GM18907 (cell line): Measurements from ENCODE around the gene PPP1R26.
"Not testable (repeated sequence)": the region's sequence is repeated elsewhere in the genome, so short reads cannot be mapped to it uniquely, and the experiment has no call there.

Source experiments
- ATAC-seq: cut with Tn5 transposase; IDR thresholded peaks from one replicate; pipeline ENCODE4 v1.9.1; 2021; ENCODE audit warnings: mild to moderate bottlenecking, moderate library complexity; ENCODE audit not compliant: unreplicated experiment

PPP1R26 gene

DNA sequence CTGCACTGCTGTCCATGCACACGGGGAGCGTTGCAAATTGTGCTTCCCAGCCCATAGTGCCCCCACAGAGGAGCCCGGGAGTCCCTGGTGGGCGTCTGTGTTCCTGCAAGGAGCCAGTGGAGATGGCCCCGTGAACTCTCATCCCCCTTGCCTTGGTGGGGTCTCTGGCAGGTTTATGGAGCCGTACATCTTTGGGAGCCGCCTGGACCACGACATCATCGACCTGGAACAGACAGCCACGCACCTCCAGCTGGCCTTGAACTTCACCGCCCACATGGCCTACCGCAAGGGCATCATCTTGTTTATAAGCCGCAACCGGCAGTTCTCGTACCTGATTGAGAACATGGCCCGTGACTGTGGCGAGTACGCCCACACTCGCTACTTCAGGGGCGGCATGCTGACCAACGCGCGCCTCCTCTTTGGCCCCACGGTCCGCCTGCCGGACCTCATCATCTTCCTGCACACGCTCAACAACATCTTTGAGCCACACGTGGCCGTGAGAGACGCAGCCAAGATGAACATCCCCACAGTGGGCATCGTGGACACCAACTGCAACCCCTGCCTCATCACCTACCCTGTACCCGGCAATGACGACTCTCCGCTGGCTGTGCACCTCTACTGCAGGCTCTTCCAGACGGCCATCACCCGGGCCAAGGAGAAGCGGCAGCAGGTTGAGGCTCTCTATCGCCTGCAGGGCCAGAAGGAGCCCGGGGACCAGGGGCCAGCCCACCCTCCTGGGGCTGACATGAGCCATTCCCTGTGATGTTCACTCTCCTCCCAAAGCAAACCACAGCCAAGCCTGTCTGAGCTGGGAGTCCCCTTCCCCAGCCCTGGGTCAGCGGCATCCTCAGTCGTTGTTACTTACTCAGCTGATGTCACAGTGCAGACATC is 24.0 kb downstream of the PPP1R26 start:
- ATAC-seq = no peak

DNA sequence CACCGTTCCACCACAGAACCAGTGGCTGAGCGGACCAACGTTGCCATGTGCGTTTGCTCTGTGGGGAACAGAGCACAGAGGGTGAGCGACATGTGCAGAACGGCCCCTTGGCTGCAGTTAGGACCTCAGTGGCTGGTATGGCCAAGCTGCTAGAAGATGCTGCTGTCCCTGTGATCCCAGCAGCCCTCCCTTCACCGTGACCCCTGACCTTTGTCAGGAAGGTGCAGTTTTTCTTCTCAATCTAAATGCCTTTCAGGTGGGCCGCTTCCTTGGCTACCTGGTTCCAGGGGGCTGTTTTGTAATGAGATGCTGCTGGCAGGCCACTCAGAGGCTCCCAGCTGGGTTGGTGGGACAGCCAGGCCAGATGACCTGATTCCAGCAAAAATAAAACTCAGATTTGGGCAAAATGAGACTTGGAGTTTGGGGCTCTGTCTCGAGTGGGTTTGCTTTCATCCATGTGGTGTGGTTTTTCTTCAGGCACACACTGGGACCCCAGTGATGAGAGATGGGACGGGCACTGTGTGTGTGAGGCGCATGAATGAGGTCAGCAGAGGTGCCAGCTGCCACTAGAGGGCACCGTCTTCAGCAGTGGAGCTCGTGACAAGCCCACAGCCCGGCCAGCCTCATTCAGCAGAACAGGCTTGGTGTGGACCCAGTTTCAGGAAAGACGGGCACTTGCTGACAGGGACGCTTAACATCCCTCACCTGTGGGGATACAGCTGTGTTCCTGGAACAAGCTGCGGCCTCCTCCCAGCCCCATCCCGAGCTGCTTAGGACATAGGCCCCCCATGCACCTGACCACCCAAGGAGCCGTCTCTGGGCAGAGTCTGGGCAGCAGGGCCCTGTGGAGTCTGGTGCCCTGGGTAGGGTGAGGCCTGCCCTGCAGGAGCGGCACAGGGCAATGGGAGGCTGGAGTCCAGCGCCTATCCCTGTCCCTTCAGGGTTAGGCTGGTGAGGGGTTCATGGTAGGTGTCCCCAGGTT is 25.0 kb downstream of the PPP1R26 start:
- no peak for ATAC-seq

DNA sequence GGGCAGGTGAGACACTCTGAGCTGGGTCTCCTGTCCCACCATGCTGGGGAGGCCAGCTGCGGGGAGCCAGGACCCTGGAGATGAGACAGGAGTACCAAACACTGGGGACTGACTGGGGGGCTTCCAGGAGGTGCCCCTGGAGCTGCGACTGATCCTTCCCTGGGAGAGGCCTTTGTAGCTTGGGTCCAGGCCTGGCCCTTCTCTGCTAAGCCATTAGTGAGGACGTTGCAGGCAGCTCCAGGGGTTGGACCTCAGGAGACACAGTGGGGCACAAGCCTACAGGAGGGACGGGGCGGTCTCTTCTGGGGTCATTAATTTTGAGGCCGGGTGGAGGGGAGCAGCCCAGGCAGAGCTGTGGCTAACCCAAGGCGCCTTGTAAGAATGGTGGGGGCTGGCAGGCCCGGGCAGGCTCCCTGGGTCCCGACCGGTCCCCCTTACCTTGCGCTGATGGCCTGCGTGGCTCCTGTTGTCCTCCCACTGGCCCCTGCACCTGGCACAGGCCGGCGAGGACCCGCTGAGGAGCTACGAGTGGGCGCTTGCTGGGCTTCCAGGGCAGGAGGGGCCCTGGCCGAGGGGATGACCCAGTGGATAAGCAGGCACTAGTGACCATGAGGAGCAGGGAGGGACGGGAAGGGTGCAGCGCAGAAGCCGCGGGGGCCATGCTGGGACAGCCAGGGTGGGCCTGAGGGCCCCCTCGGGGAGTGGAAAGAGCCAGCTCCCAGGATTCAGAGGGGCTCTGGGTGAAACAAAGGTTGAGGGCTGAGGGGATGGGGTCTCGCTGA is 26.0 kb downstream of the PPP1R26 start:
- no peak for ATAC-seq

- ATAC-seq = no peak
These were observed 26.9 kb downstream of the PPP1R26 start for GRCh38 chr9:135506327-135507103.

DNA sequence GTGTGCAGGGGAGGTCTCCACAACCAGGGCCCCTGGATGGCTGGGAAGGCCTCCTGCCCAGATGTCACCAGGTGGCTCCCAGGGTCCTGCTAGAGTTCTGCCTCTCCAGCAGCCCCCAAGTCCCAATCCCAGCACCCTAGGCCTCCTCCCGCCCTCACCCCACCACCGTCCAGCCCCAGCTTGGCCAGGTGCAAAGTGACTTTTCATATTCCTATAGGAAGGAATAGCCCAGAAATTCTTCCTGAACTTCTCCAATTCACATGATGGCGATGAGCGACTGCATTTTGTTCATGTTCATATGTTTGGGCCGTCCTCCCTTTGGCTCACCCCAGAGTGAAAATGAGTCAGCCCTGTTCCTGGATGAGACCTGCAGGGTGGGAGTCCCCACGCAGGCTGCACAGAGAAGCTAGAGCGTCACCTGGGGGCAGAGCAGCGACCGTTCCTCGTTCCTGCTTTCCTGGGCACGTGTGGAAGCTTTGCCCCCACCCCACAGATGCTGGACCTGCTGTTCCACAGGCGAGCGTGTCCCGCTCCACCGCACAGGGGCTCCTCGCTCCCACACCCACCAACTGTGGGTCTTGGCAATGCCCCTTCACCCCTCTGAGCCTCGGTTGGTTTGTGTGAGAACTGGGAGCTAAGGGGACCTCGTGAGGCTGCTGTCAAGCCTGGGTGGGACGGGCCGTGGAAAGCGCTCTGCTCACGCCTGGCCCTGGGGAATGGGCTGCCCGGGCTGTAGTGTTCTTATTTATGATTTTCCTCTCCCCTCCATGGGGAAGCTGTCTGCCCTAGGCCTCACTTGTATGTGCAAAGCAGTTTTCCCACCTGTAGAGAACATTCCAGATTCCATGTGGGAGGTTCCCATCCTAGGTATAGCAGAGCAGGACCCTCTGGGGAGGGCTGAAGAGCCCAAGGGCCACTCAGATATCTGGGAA is 27.8 kb downstream of the PPP1R26 start:
- no peak for ATAC-seq

DNA sequence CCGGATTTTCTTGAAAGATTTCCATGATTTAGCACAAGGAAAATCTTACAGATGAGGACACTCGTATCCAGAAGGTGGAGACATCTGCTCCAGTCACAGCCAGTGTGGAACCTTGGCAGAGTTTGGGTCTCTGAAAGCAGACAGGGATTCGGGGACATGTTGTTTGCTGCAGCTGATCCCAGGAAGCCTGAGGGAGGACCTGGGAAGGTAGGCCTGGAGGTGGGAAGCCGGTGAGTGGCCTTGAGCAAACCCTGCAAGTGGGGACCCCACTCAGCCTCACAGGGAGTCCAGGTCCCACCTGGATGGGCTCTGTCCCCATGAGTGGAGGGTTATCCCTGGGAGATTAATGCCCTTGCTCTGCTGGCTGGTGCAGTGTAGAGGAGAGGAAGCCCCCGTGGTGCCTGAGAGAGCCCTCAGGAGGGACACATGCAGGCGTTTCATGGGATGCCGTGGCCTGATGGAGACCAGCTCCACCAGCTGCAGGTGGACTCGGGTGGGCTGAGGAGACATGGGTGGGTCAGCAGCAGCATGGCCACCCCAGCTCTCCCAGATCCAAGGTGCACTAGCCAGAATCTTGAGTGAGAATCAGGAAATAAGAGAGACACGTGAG is 28.7 kb downstream of the PPP1R26 start:
- ATAC-seq = no peak

DNA sequence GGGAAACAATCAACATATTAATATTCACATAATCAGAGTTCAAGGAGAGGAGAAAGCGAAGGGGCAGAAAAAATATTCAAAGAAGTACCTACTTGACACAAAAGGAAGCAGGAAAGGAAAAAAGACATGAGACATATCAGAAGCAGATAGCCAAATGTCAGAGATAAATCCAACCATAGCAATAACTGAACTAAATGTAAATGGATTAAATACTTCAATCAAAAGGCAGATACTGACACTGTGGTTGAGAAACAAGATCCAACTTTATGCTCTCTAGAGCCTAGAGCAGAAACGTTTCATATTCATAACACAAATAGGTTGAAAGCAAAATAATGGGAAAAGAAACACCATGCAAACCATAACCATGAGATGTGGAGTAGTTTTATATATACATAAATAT is 29.9 kb downstream of the PPP1R26 start:
- no peak for ATAC-seq

DNA sequence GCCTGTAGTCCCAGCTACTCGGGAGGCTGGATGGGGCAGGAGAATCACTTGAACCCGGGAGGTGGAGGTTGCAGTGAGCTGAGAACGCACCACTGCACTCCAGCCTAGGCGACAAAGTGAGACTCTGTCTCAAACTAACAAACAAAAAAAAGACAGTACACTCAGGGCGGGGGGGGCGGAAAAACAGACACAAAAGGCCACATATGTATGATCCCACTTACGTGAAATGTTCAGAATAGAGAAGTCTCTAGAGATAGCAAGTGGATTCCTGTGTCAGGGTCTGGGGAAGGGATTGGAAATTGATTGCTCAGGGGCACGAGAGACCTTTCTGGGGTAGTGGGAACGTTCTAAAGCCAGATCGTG is 32.6 kb downstream of the PPP1R26 start:
- no peak for ATAC-seq

DNA sequence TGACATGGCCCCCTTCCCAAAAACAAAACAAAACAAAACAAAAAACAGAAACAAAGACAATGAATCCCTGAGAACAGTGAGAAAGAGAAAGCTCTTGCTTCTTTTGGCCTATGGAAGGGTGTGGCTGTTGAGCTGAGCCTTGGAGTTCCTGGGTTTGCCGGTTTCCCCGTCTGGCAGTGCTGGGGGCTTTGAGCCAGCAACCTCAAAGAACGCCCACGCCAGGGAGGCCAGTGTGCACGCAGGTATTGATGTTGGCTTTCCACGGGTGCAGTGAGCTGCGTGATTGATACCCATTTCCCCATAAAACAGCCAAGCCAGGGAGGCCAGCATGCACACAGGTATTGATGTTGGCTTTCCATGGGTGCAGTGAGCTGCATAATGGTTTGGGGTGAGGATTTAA is 33.3 kb downstream of the PPP1R26 start:
- ATAC-seq = no peak

- no peak for ATAC-seq
These were observed 33.8 kb downstream of the PPP1R26 start for GRCh38 chr9:135513351-135513846.

DNA sequence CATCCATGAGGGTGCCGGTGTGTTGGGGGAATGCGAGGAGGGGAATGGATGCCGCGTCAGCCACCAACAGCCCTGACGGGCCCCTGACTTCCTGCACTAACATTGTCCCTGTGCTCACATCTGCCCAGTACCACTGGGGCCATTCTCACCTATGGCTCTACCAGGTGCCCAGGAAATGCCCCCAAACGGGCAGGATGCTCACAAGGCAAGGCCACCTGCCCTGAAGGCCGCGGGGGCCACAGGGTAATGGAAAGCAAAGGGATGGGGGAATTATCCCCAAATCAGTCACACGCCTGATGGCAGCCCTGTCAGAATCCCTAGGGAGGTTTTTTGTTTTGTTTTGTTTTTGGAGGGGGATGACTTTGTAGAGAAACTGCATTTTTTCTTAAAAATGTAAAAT is 34.3 kb downstream of the PPP1R26 start:
- ATAC-seq = not testable (repeated sequence)

GRCh38 chr9:135514342-135515082 is 34.9 kb downstream of the PPP1R26 start:
- ATAC-seq = no peak

- no peak for ATAC-seq
These were observed 35.7 kb downstream of the PPP1R26 start for GRCh38 chr9:135515083-135515951.

GRCh38 chr9:135516132-135516860 is 36.7 kb downstream of the PPP1R26 start:
- no peak for ATAC-seq

- no peak for ATAC-seq
These were observed 37.8 kb downstream of the PPP1R26 start for GRCh38 chr9:135517407-135517822.
